Keratinocyte (primary cell): ENCODE measurements around the gene ANKRD60. TPM values are rescaled to one million over a fixed set of nuclear protein-coding genes. Genes with fewer than 3 reads are reported as not detected.

Experiments
- DNase-seq: peaks from one replicate; pipeline ENCODE4 v3.0.0-alpha.2; 2011; ENCODE audit warnings: low read depth, missing footprints, low spot score
- FAIRE-seq: peaks from 2 replicates; lab custom pipeline; 2011; peaks lifted over from hg19 to GRCh38; lab: Jason Lieb, UNC
- H2AFZ ChIP-seq: 2 replicates; pipeline ENCODE4 v1.6.0; 2012; ENCODE audit warnings: low read length, control low read depth, inconsistent platforms; ENCODE audit not compliant: control insufficient read depth
- H3K27ac ChIP-seq: 2 replicates; pipeline ENCODE4 v1.5.1; 2011; ENCODE audit warnings: low read length; ENCODE audit not compliant: control insufficient read depth, insufficient read depth
- H3K27me3 ChIP-seq: 3 replicates; pipeline ENCODE4 v1.6.0; 2011; ENCODE audit warnings: low read length; ENCODE audit not compliant: control insufficient read depth, insufficient read depth; ENCODE audit errors: extremely low read depth
- H3K36me3 ChIP-seq, 2 experiments: 2 replicates in 1 of 2; 3 replicates in 1 of 2; pipeline ENCODE4 v1.5.1; 2011; ENCODE audit warnings: low read length in 2 of 2, mild to moderate bottlenecking in 1 of 2; ENCODE audit not compliant: control insufficient read depth in 2 of 2, insufficient read depth in 2 of 2; ENCODE audit errors: extremely low read depth in 1 of 2
- H3K4me1 ChIP-seq: 3 replicates; pipeline ENCODE4 v1.5.1; 2011; ENCODE audit warnings: low read length; ENCODE audit not compliant: control insufficient read depth, insufficient read depth; ENCODE audit errors: extremely low read depth
- H3K4me2 ChIP-seq: 3 replicates; pipeline ENCODE4 v1.6.0; 2011; ENCODE audit warnings: low read depth, low read length; ENCODE audit not compliant: control insufficient read depth, insufficient read depth; ENCODE audit errors: extremely low read depth
- H3K4me3 ChIP-seq, 3 experiments: fragments of 200-600 bp in 1 of 3; sonication (generic) in 1 of 3; 2 replicates in 2 of 3; 3 replicates in 1 of 3; pipeline ENCODE4 v1.5.1; 2011 to 2016; ENCODE audit warnings: low read length in 3 of 3, mild to moderate bottlenecking in 3 of 3, control low read depth in 2 of 3, inconsistent platforms in 1 of 3, low read depth in 1 of 3, mixed read lengths in 1 of 3, mixed run types in 1 of 3, moderate library complexity in 1 of 3; ENCODE audit not compliant: control insufficient read depth in 2 of 3, insufficient read depth in 2 of 3; ENCODE audit errors: extremely low read depth in 1 of 3
- H3K79me2 ChIP-seq: 2 replicates; pipeline ENCODE4 v1.6.0; 2012; ENCODE audit warnings: low read length; ENCODE audit not compliant: control insufficient read depth, insufficient read depth
- H3K9ac ChIP-seq: 3 replicates; pipeline ENCODE4 v1.6.0; 2011; ENCODE audit warnings: low read length; ENCODE audit not compliant: control insufficient read depth, insufficient read depth; ENCODE audit errors: extremely low read depth
- H3K9me1 ChIP-seq: 3 replicates; pipeline ENCODE4 v1.6.0; 2011; ENCODE audit warnings: low read length; ENCODE audit not compliant: control insufficient read depth, insufficient read depth; ENCODE audit errors: extremely low read depth
- H3K9me3 ChIP-seq: 2 replicates; pipeline ENCODE4 v1.5.1; 2012; ENCODE audit warnings: low read depth, low read length; ENCODE audit not compliant: control insufficient read depth
- H4K20me1 ChIP-seq: 3 replicates; pipeline ENCODE4 v1.6.0; 2011; ENCODE audit warnings: low read length; ENCODE audit not compliant: control insufficient read depth, insufficient read depth; ENCODE audit errors: extremely low read depth
- EZH2 ChIP-seq: IDR thresholded peaks from one replicate; pipeline ENCODE4 v1.6.1; 2012; ENCODE audit warnings: inconsistent platforms, mild to moderate bottlenecking, low read length, moderate library complexity
- dilution Hi-C: fragments of 300-500 bp; cut with MboI; formaldehyde crosslinking; loops from one replicate; pipeline ENCODE4 v1.7.0; 2020; ENCODE audit warnings: low sequenced_read_pairs; ENCODE audit not compliant: extremely low pct_ligation_motif_present
- polyA plus RNA-seq, 5 experiments: library from polyadenylated mRNA; depleted of rRNA in 3 of 5; stranded (reverse) in 3 of 5; stranded (forward) in 1 of 5; unstranded in 1 of 5; fragments of >200 nt; gene quantifications; 1 replicate in 1 of 5; 2 replicates in 3 of 5; 3 replicates in 1 of 5; pipeline versions ENCODE4 v1.2.1 to v1.2.3, GENCODE V29; 2011 to 2012; ENCODE audit warnings: missing spikeins in 2 of 5, low read depth in 1 of 5, low replicate concordance in 1 of 5
- TF ChIP-seq, protein P1 (sequence below), 3 experiments: IDR thresholded peaks in 1 of 3; conservative IDR thresholded peaks in 1 of 3; optimal IDR thresholded peaks in 1 of 3; 2 replicates in 2 of 3; 3 replicates in 1 of 3; pipeline versions ENCODE3 to v1.5.1; 2011; ENCODE audit warnings: low read length in 3 of 3, mild to moderate bottlenecking in 3 of 3, moderate library complexity in 2 of 3, control low read depth in 1 of 3, inconsistent platforms in 1 of 3; ENCODE audit not compliant: insufficient read depth in 2 of 3; ENCODE audit errors: extremely low read depth in 1 of 3

The ANKRD60 gene
- polyA plus RNA-seq, 1 donor (not counting 4 experiments of a cell fraction or from before 2014, with no cell fraction given), result not detected

DNA sequence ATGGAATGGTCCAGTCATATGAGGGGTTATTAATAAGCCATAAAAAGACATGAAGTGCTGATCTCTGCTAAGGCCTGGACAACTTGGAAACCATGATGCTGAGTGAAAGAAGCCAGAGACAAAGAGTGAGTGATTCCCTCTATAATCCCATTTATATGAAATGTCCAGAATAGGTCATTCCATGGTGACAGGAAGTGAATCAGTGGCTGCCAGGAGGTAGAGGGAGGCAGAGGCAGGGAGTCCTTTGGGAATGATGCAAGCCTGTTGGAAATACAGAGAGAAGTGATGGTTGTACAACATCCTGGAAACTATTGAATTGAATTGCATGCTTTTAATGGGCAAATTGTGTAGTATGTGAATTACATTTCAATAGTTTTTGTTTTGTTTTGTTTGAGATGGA lies 26.4 kb downstream of the ANKRD60 start:
- peaks cover 29% of the 10 kb centered on the region for H3K27me3 ChIP-seq
- H3K79me2 ChIP-seq, result no peaks in the 10 kb centered on the region
- no peaks in the 10 kb centered on the region for H4K20me1 ChIP-seq
- no peak overlapping the region for H2AFZ ChIP-seq
- H3K4me1 ChIP-seq, result no peaks in the 10 kb centered on the region
- H3K4me3 ChIP-seq, result no peak overlapping the region
- H3K9me1 ChIP-seq, result no peaks in the 10 kb centered on the region
- TF ChIP-seq, protein P1, sequence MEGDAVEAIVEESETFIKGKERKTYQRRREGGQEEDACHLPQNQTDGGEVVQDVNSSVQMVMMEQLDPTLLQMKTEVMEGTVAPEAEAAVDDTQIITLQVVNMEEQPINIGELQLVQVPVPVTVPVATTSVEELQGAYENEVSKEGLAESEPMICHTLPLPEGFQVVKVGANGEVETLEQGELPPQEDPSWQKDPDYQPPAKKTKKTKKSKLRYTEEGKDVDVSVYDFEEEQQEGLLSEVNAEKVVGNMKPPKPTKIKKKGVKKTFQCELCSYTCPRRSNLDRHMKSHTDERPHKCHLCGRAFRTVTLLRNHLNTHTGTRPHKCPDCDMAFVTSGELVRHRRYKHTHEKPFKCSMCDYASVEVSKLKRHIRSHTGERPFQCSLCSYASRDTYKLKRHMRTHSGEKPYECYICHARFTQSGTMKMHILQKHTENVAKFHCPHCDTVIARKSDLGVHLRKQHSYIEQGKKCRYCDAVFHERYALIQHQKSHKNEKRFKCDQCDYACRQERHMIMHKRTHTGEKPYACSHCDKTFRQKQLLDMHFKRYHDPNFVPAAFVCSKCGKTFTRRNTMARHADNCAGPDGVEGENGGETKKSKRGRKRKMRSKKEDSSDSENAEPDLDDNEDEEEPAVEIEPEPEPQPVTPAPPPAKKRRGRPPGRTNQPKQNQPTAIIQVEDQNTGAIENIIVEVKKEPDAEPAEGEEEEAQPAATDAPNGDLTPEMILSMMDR (optimal IDR thresholded peaks at IDR 0.05 in 1 of 3, IDR thresholded peaks at IDR 0.05 in 1 of 3, conservative IDR thresholded peaks at IDR 0.05 in 1 of 3; ENCODE audit: extremely low read depth in 1 of 3, insufficient read depth in 2 of 3, low read length in 3 of 3), result no peak
- TF ChIP-seq EZH2, result no peak
- H3K36me3 ChIP-seq, result no peaks in the 10 kb centered on the region
- no peak for FAIRE-seq
- H3K9ac ChIP-seq, result no peak overlapping the region
- no peak for DNase-seq
- no peak overlapping the region for H3K4me2 ChIP-seq
- dilution Hi-C loops, result no loop called here
- no peak overlapping the region for H3K27ac ChIP-seq
- no peaks in the 10 kb centered on the region for H3K9me3 ChIP-seq

DNA sequence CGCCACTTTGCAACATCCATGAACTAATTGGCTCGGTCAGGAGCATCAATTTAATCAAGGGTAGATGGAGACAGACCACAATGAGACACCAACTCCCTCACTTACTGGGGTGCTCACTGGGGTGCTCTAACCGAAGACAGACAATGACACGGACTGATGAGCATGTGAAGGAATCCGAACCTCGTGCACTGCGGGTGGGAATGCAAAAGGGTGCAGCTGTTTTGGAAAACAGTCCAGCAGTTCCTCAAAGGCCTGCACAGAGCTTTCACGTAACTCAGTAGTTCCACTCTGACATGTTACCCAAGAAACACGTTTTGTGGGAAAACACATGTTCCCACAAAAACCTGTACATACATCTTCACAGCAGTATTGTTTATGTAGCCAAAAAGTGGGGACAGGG lies 26.8 kb downstream of the ANKRD60 start:
- H3K9ac ChIP-seq, result no peak overlapping the region
- no peaks in the 10 kb centered on the region for H4K20me1 ChIP-seq
- DNase-seq, result no peak
- no peak overlapping the region for H3K4me3 ChIP-seq
- no peak overlapping the region for H2AFZ ChIP-seq
- H3K79me2 ChIP-seq, result no peaks in the 10 kb centered on the region
- no peaks in the 10 kb centered on the region for H3K9me3 ChIP-seq
- H3K36me3 ChIP-seq, result no peaks in the 10 kb centered on the region
- no peaks in the 10 kb centered on the region for H3K4me1 ChIP-seq
- TF ChIP-seq EZH2, result no peak
- TF ChIP-seq, protein P1 (optimal IDR thresholded peaks at IDR 0.05 in 1 of 3, IDR thresholded peaks at IDR 0.05 in 1 of 3, conservative IDR thresholded peaks at IDR 0.05 in 1 of 3; ENCODE audit: extremely low read depth in 1 of 3, insufficient read depth in 2 of 3, low read length in 3 of 3), result no peak
- no peak for FAIRE-seq
- no peak overlapping the region for H3K4me2 ChIP-seq
- no peaks in the 10 kb centered on the region for H3K9me1 ChIP-seq
- H3K27ac ChIP-seq, result no peak overlapping the region
- dilution Hi-C loops, result no loop called here
- H3K27me3 ChIP-seq, result peaks cover 24% of the 10 kb centered on the region
